HepG2 (cell line): ENCODE results near the gene PLK2. TPM values are rescaled to one million over a fixed set of nuclear protein-coding genes. Genes with fewer than 3 reads are reported as not detected.

Experiments
- ATAC-seq: fragments of 200-7000 bp; cut with Tn5 transposase; 3 replicates; pipeline ENCODE4 v1.9.1; 2020; ENCODE audit warnings: mild to moderate bottlenecking, moderate library complexity
- BruUV-seq: library from RNA; stranded (reverse); fragments of 400-500 nt; replicated peaks from 2 replicates; lab custom pipeline; 2021; lab: Mats Ljungman, UMichigan
- CTCF ChIA-PET: fragments of 300-600 bp; formaldehyde crosslinking; extraction: SDS; loops from one replicate; lab custom pipeline; 2021; ENCODE audit warnings: low total read pairs, inconsistent platforms, low intra/inter-chr PET ratio; lab: Yijun Ruan, JAX
- POLR2A ChIA-PET: fragments of 350-600 bp; sonication (Branson Sonifier 250); formaldehyde crosslinking; loops from one replicate; lab custom pipeline; 2020; ENCODE audit warnings: antibody characterized with exemption, inconsistent platforms; lab: Yijun Ruan, JAX
- DNase-seq: peaks from one replicate; pipeline ENCODE4 v3.0.0-alpha.2; 2015; ENCODE audit warnings: low spot score
- FAIRE-seq: peaks from 3 replicates; lab custom pipeline; 2011; peaks lifted over from hg19 to GRCh38; lab: Jason Lieb, UNC
- H2AFZ ChIP-seq: one replicate; pipeline ENCODE4 v1.6.1; 2011; ENCODE audit warnings: low read length, inconsistent platforms
- H3K27ac ChIP-seq: fragments of 300-600 bp; 3 replicates; pipeline ENCODE4 v1.8.0; 2011; ENCODE audit warnings: mixed run types, mild to moderate bottlenecking, mixed read lengths, low read length, inconsistent platforms; ENCODE audit not compliant: insufficient read depth; ENCODE audit errors: extremely low read length
- H3K27me3 ChIP-seq, 2 experiments: fragments of 200-600 bp in 1 of 2; 2 replicates in 1 of 2; 3 replicates in 1 of 2; pipeline versions ENCODE4 v1.6.0 to v1.8.0; 2011; ENCODE audit warnings: low read length in 2 of 2, mild to moderate bottlenecking in 2 of 2, moderate library complexity in 2 of 2, inconsistent platforms in 1 of 2; ENCODE audit not compliant: insufficient read depth in 2 of 2, control insufficient read depth in 1 of 2
- H3K36me3 ChIP-seq, 2 experiments: fragments of 200-600 bp in 1 of 2; replicated peaks in 1 of 2; 2 replicates in 1 of 2; 3 replicates in 1 of 2; pipeline versions ENCODE4 v1.5.1 to v1.8.0; 2011; ENCODE audit warnings: low read length in 2 of 2, inconsistent platforms in 1 of 2; ENCODE audit not compliant: insufficient read depth in 2 of 2, control insufficient read depth in 1 of 2
- H3K4me1 ChIP-seq: 2 replicates; pipeline ENCODE4 v1.5.1; 2012; ENCODE audit warnings: low read length, inconsistent platforms; ENCODE audit not compliant: insufficient read depth
- H3K4me2 ChIP-seq: 2 replicates; pipeline ENCODE4 v1.6.0; 2011; ENCODE audit warnings: low read depth, low read length, inconsistent platforms
- H3K4me3 ChIP-seq, 3 experiments: fragments of 200-600 bp in 1 of 3; sonication (generic), shearing (Covaris generic) in 1 of 3; replicated peaks in 1 of 3; 2 replicates each; pipeline ENCODE4 v1.5.1; 2011 to 2016; ENCODE audit warnings: low read length in 3 of 3, inconsistent platforms in 2 of 3, low read depth in 2 of 3, mild to moderate bottlenecking in 2 of 3, control low read depth in 1 of 3, mixed read lengths in 1 of 3; ENCODE audit not compliant: insufficient read depth in 1 of 3
- H3K79me2 ChIP-seq: one replicate; pipeline ENCODE4 v1.6.1; 2011; ENCODE audit warnings: low read length, inconsistent platforms; ENCODE audit not compliant: insufficient read depth
- H3K9ac ChIP-seq: 2 replicates; pipeline ENCODE4 v1.6.0; 2011; ENCODE audit warnings: mild to moderate bottlenecking, low read depth, low read length, inconsistent platforms; ENCODE audit not compliant: insufficient read depth
- H3K9me3 ChIP-seq: 2 replicates; pipeline ENCODE4 v1.5.1; 2012; ENCODE audit warnings: mild to moderate bottlenecking, low read length
- H4K20me1 ChIP-seq: 2 replicates; pipeline ENCODE4 v1.6.0; 2011; ENCODE audit warnings: inconsistent platforms, mild to moderate bottlenecking, low read length, moderate library complexity; ENCODE audit not compliant: insufficient read depth
- KDM1A ChIP-seq: IDR thresholded peaks from 2 replicates; pipeline ENCODE4 v1.6.1; 2016; ENCODE audit warnings: missing compliant biosample characterization
- SMC3 ChIP-seq: IDR thresholded peaks from 2 replicates; pipeline ENCODE4 v1.6.1; 2011; ENCODE audit warnings: low read length, improper control_type of control experiment
- STAG1 ChIP-seq: sonication (generic); formaldehyde crosslinking; IDR thresholded peaks from 2 replicates; pipeline ENCODE4 v1.4.0; 2020; ENCODE audit warnings: missing genetic modification reagents
- TFDP2 ChIP-seq: sonication (generic); formaldehyde crosslinking; IDR thresholded peaks from 2 replicates; pipeline ENCODE4 v1.4.0; 2020; ENCODE audit warnings: missing genetic modification reagents
- ZBTB42 ChIP-seq: sonication (generic); formaldehyde crosslinking; IDR thresholded peaks from 2 replicates; pipeline ENCODE4 v1.5.0; 2020; ENCODE audit warnings: mild to moderate bottlenecking, missing genetic modification reagents
- ZFP36L1 ChIP-seq: sonication (generic); formaldehyde crosslinking; IDR thresholded peaks from 2 replicates; pipeline ENCODE4 v1.8.0; 2022; ENCODE audit warnings: mild to moderate bottlenecking, missing genetic modification reagents, moderate library complexity
- ZKSCAN1 ChIP-seq: fragments of 150-350 bp; IDR thresholded peaks from 2 replicates; pipeline ENCODE4 v1.6.1; 2014; ENCODE audit warnings: low read length
- ZNF17 ChIP-seq: sonication (generic); formaldehyde crosslinking; IDR thresholded peaks from 2 replicates; pipeline ENCODE4 v1.5.0; 2020; ENCODE audit warnings: mild to moderate bottlenecking, missing genetic modification reagents
- ZNF260 ChIP-seq: sonication (generic); formaldehyde crosslinking; IDR thresholded peaks from 2 replicates; pipeline ENCODE4 v1.4.0; 2020; ENCODE audit warnings: missing genetic modification reagents, low read depth, mild to moderate bottlenecking, borderline replicate concordance
- ZNF30 ChIP-seq: sonication (generic); formaldehyde crosslinking; IDR thresholded peaks from 2 replicates; pipeline ENCODE4 v1.5.0; 2020; ENCODE audit warnings: mild to moderate bottlenecking, missing genetic modification reagents
- ZSCAN21 ChIP-seq: sonication (generic); formaldehyde crosslinking; IDR thresholded peaks from 2 replicates; pipeline ENCODE4 v1.8.0; 2022; ENCODE audit warnings: mild to moderate bottlenecking, missing genetic modification reagents, moderate library complexity, borderline replicate concordance
- WGBS: methylation state at CpG from one replicate; pipeline ENCODE4 v1.1.6; 2017; ENCODE audit warnings: low lambda C conversion rate; 5-methylcytosine and 5-hydroxymethylcytosine counted together
- in situ Hi-C: cut with HindIII; loops from 2 replicates; pipeline ENCODE4 v1.10.0; 2017; ENCODE audit warnings: low pct_unique_long_range_greater_than_20kb; ENCODE audit not compliant: extremely low pct_ligation_motif_present
- intact Hi-C: fragments of 100-400 bp; cut with micrococcal nuclease; formaldehyde crosslinking; loops from one replicate; pipeline ENCODE4 v1.10.0; 2022; ENCODE audit not compliant: unreplicated experiment
- polyA plus RNA-seq, 8 experiments: library from polyadenylated mRNA; depleted of rRNA in 3 of 8; stranded (reverse) in 7 of 8; unstranded in 1 of 8; fragments of >200 nt; fragmentation: Illumina TruSeq in 4 of 8; extraction: Trizol in 4 of 8; gene quantifications; 2 replicates each; pipeline versions ENCODE4 v1.2.1 to v1.2.3, GENCODE V29; 2011 to 2016; ENCODE audit warnings: low read depth in 4 of 8, missing spikeins in 1 of 8, mixed read lengths in 1 of 8; ENCODE audit not compliant: insufficient read depth in 1 of 8
- total RNA-seq, 5 experiments: library from RNA; depleted of rRNA; stranded (reverse); fragments of >200 nt; fragmentation: Illumina TruSeq; extraction: Trizol; gene quantifications; 2 replicates each; pipeline ENCODE4 v1.2.3, GENCODE V29; 2016; ENCODE audit warnings: low read depth in 1 of 5
- TF ChIP-seq, protein P1 (sequence below): sonication (generic); formaldehyde crosslinking; IDR thresholded peaks from 2 replicates; pipeline ENCODE4 v1.5.0; 2020; ENCODE audit warnings: mild to moderate bottlenecking, missing genetic modification reagents, moderate library complexity

Gene PLK2
- total and polyA plus RNA-seq, 2 of the 13 experiments (the other 11 are each of a cell fraction or from before 2014, with no cell fraction given) = 9.6 to 29.6 TPM

DNA sequence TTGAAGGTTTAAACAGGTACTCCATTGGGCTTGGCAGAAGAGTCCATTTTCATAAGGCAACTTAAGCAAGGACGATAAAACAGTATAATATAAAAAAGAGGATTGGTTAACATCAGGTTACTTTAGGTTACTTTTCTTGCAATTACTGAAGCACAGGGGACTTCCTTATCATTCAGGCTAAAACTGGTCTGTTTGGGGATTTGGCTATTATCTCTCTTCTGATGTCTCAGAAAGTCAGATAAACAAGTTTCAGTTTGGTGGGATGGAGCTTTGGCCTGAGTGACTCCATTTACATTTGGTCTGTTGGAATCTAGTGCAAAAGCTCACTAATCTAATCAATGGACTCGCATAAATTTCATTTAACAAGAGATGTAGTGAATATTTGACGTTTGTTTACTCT is 39.3 kb upstream of the PLK2 start:
- H3K9me3 ChIP-seq = no peaks in the 10 kb centered on the region
- FAIRE-seq (no peak), ATAC-seq (no peak)
- no peak overlapping the region for H3K4me3 ChIP-seq
- 16% methylated on average over 3 of the region's 3 CpGs for WGBS
- no peak overlapping the region for H3K4me2 ChIP-seq
- POLR2A ChIA-PET = no interaction called here
- H3K9ac ChIP-seq = no peak overlapping the region
- H3K4me1 ChIP-seq = no peaks in the 10 kb centered on the region
- no TSS peak for BruUV-seq
- CTCF ChIA-PET = interaction anchor here (1.1 kb wide), 1 partner anchor 314 kb away, joined by 4 read pairs; no protein-coding TSS in a partner anchor
- TF ChIP-seq ZNF17 (CRISPR knock-in tag) (no peak), KDM1A (CRISPR knock-in tag) (no peak), ZBTB42 (no peak), ZNF30 (CRISPR knock-in tag) (no peak)
- TF ChIP-seq, all 625 proteins: peak for 0
- intact Hi-C loops (no loop called here), in situ Hi-C loops (no loop called here)
- Histone ChIP-seq H3K36me3 (no peaks in the 10 kb centered on the region), H3K27ac (no peak overlapping the region), H2AFZ (no peak overlapping the region), H3K27me3 (no peaks in the 10 kb centered on the region), H4K20me1 (no peaks in the 10 kb centered on the region), H3K79me2 (no peaks in the 10 kb centered on the region)
- DNase-seq = no peak

DNA sequence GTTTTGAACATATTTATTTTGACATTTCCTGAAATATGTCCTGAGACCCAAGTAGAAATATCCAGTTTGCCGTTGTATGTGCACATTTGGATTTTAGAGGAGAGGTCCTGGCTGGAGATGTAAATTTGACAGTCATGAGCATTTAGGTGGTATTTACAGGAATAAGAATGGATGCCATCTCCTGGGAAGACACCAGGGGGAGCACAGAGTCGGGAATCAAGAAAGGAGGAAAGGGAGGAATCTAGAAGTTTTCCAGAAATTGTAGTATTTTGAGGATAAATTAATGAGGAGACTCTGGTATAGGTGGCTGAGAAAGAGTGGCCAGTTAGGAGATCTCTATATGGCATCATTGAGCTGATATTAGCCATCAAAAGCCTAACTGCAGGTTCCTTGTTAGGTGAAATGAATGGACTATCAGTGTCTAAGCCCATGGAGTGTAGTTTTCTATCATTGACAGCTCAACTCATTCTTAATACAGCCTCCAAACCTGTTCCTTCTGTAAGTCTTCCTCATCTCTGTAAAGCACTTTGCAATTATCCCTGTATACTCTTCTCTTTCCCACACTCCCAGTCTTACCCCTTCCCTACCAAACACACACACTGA is 38.6 kb upstream of the PLK2 start:
- no peak overlapping the region for H3K9ac ChIP-seq
- H4K20me1 ChIP-seq = no peaks in the 10 kb centered on the region
- no peak for FAIRE-seq
- no peaks in the 10 kb centered on the region for H3K36me3 ChIP-seq
- H3K4me3 ChIP-seq = no peak overlapping the region
- 0 out of 3 replicates have a peak, but pooled peaks have one; percentile 40 for ATAC-seq
- intact Hi-C loops = loop anchor here (1.0 kb wide), 2 partner anchors 315 to 352 kb away; no protein-coding TSS in a partner anchor
- H3K27me3 ChIP-seq = no peaks in the 10 kb centered on the region
- WGBS = 0% methylated on average over 2 of the region's 2 CpGs
- POLR2A ChIA-PET = no interaction called here
- TF ChIP-seq, protein P1, sequence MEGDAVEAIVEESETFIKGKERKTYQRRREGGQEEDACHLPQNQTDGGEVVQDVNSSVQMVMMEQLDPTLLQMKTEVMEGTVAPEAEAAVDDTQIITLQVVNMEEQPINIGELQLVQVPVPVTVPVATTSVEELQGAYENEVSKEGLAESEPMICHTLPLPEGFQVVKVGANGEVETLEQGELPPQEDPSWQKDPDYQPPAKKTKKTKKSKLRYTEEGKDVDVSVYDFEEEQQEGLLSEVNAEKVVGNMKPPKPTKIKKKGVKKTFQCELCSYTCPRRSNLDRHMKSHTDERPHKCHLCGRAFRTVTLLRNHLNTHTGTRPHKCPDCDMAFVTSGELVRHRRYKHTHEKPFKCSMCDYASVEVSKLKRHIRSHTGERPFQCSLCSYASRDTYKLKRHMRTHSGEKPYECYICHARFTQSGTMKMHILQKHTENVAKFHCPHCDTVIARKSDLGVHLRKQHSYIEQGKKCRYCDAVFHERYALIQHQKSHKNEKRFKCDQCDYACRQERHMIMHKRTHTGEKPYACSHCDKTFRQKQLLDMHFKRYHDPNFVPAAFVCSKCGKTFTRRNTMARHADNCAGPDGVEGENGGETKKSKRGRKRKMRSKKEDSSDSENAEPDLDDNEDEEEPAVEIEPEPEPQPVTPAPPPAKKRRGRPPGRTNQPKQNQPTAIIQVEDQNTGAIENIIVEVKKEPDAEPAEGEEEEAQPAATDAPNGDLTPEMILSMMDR (CRISPR knock-in tag) = peak; percentile 66
- TF ChIP-seq ZFP36L1 (CRISPR knock-in tag) (no peak), STAG1 (peak; percentile 60), ZNF260 (CRISPR knock-in tag) (no peak), ZKSCAN1 (no peak), SMC3 (peak; percentile 86), TFDP2 (CRISPR knock-in tag) (no peak), ZSCAN21 (CRISPR knock-in tag) (no peak)
- H3K4me2 ChIP-seq = no peak overlapping the region
- in situ Hi-C loops = no loop called here
- H2AFZ ChIP-seq = no peak overlapping the region
- H3K79me2 ChIP-seq = no peaks in the 10 kb centered on the region
- no TSS peak for BruUV-seq
- DNase-seq = peak; percentile 24
- H3K27ac ChIP-seq = no peak overlapping the region
- no peaks in the 10 kb centered on the region for H3K9me3 ChIP-seq
- no peaks in the 10 kb centered on the region for H3K4me1 ChIP-seq
- CTCF ChIA-PET = interaction anchor here (0.8 to 1.4 kb wide), 3 partner anchors 314 to 352 kb away, joined by 4 to 12 read pairs (median 5); no protein-coding TSS in a partner anchor
